ENCODE data around the gene ZCWPW1. TPM values are rescaled to one million over a fixed set of nuclear protein-coding genes. Genes with fewer than 3 reads are reported as not detected.
"Not testable (repeated sequence)": the region's sequence is repeated elsewhere in the genome, so short reads cannot be mapped to it uniquely, and the experiment has no call there.

The ZCWPW1 gene
- polyA plus RNA-seq, 1 of the 3 experiments (the other 2 are of a cell fraction): 4.1 TPM

- TF ChIP-seq IRF3 (IDR thresholded peaks at IDR 0.05; ENCODE audit: low read depth, low read length): no peak
- TF ChIP-seq USF1 (IDR thresholded peaks at IDR 0.05; ENCODE audit: borderline replicate concordance, low read depth): no peak
- no peak for TF ChIP-seq NFIC (IDR thresholded peaks at IDR 0.05; ENCODE audit: borderline replicate concordance)
Measured at GRCh38 chr7:100353685-100354330, 74.7 kb downstream of the ZCWPW1 start (continued).

- TF ChIP-seq GABPA (IDR thresholded peaks at IDR 0.05; ENCODE audit: low read depth) (no peak), IRF3 (IDR thresholded peaks at IDR 0.05; ENCODE audit: low read depth, low read length) (no peak), TCF12 (IDR thresholded peaks at IDR 0.05) (no peak), MXI1 (IDR thresholded peaks at IDR 0.05; ENCODE audit: low read depth, low read length) (no peak), ZBTB33 (IDR thresholded peaks at IDR 0.05; ENCODE audit: borderline replicate concordance, low read depth) (no peak), SIN3A (IDR thresholded peaks at IDR 0.05; ENCODE audit: borderline replicate concordance, low read depth, low read length) (no peak), RAD21 (IDR thresholded peaks at IDR 0.05; ENCODE audit: low read length) (no peak), RXRA (IDR thresholded peaks at IDR 0.05; ENCODE audit: borderline replicate concordance, low read depth) (no peak), TEAD4 (IDR thresholded peaks at IDR 0.05; ENCODE audit: borderline replicate concordance, insufficient read depth) (no peak), NRF1 (IDR thresholded peaks at IDR 0.05; ENCODE audit: low read depth, low read length) (no peak), CHD2 (IDR thresholded peaks at IDR 0.05; ENCODE audit: low read length, partially characterized antibody) (no peak), PBX3 (IDR thresholded peaks at IDR 0.05) (no peak), YY1 (IDR thresholded peaks at IDR 0.05; ENCODE audit: low read depth) (no peak), USF2 (IDR thresholded peaks at IDR 0.05; ENCODE audit: borderline replicate concordance, low read depth, low read length) (no peak)
- Histone ChIP-seq H3K4me1 (ENCODE audit: control insufficient read depth in 1 of 2, insufficient read depth in 2 of 2, low read depth in 1 of 2, low read length in 1 of 2) (no peaks in the 10 kb centered on the region), H3K79me2 (ENCODE audit: insufficient read depth) (peaks cover under 1% of the 10 kb centered on the region; the same call in 1 of the 2 replicates), H3K27me3 (ENCODE audit: insufficient read depth) (no peaks in the 10 kb centered on the region), H3K36me3 (replicated peaks in 1 of 2; ENCODE audit: control insufficient read depth in 1 of 2, insufficient read depth in 2 of 2, low read length in 1 of 2) (peaks cover 50 to 72% of the 10 kb centered on the region in 2 experiments), H3K9ac (no peak overlapping the region), H2AFZ (ENCODE audit: low read depth) (no peak overlapping the region), H3K27ac (ENCODE audit: low read depth in 2 of 2, low read length in 1 of 2) (no peak overlapping the region), H4K20me1 (ENCODE audit: insufficient read depth) (no peaks in the 10 kb centered on the region), H3K9me3 (no peaks in the 10 kb centered on the region), H3F3A (replicated peaks; ENCODE audit: insufficient read depth) (peaks cover 3% of the 10 kb centered on the region), H3K9me2 (no peaks in the 10 kb centered on the region), H3K4me2 (no peak overlapping the region), H3K4me3 (ENCODE audit: low read depth in 2 of 2, low read length in 1 of 2) (no peak overlapping the region)
- ChIA-PET CTCF (interaction anchor here (1.6 kb wide), 1 partner anchor 54 kb away, joined by 6 read pairs; no protein-coding TSS in a partner anchor), POLR2A (no interaction called here)
- DNase-seq: no peak
- WGBS (ENCODE audit: low lambda C conversion rate): 94% methylated on average over 11 of the region's 16 CpGs
Measured at GRCh38 chr7:100352984-100353684, 75.4 kb downstream of the ZCWPW1 start.

GRCh38 chr7:100352230-100352781 is 76.2 kb downstream of the ZCWPW1 start:
- H3K4me3 ChIP-seq (ENCODE audit: low read depth in 2 of 2, low read length in 1 of 2); H3K27ac ChIP-seq (ENCODE audit: low read depth in 2 of 2, low read length in 1 of 2); H4K20me1 ChIP-seq (ENCODE audit: insufficient read depth); H3K4me2 ChIP-seq; H3K79me2 ChIP-seq (ENCODE audit: insufficient read depth); H3K27me3 ChIP-seq (ENCODE audit: insufficient read depth); H3K9ac ChIP-seq; DNase-seq; H3F3A ChIP-seq (replicated peaks; ENCODE audit: insufficient read depth); POLR2A ChIA-PET; H3K4me1 ChIP-seq (ENCODE audit: control insufficient read depth in 1 of 2, insufficient read depth in 2 of 2, low read depth in 1 of 2, low read length in 1 of 2); H3K9me2 ChIP-seq; H2AFZ ChIP-seq (ENCODE audit: low read depth); H3K9me3 ChIP-seq; CTCF ChIA-PET: not testable (repeated sequence)
- 94% methylated on average over 11 of the region's 18 CpGs for WGBS (ENCODE audit: low lambda C conversion rate)
- H3K36me3 ChIP-seq (replicated peaks in 1 of 2; ENCODE audit: control insufficient read depth in 1 of 2, insufficient read depth in 2 of 2, low read length in 1 of 2): peaks cover 58 to 76% of the 10 kb centered on the region in 2 experiments

Measured in SK-N-SH (cell line).